GM18861 (cell line): ENCODE measurements around the gene ADAT3.

Experiments
- ATAC-seq: cut with Tn5 transposase; IDR thresholded peaks from one replicate; pipeline ENCODE4 v1.9.1; 2021; ENCODE audit not compliant: unreplicated experiment

Gene ADAT3

GRCh38 chr19:1956122-1956494 is 50.9 kb downstream of the ADAT3 start:
- ATAC-seq: no peak

GRCh38 chr19:1956868-1957492 is 51.8 kb downstream of the ADAT3 start:
- no peak for ATAC-seq

- no peak for ATAC-seq
Observed at GRCh38 chr19:1957562-1958248, 52.5 kb downstream of the ADAT3 start.

GRCh38 chr19:1959928-1960589 is 54.9 kb downstream of the ADAT3 start:
- ATAC-seq: no peak

GRCh38 chr19:1961000-1961883 is 56.0 kb downstream of the ADAT3 start:
- no peak for ATAC-seq

GRCh38 chr19:1962674-1963073 is 57.5 kb downstream of the ADAT3 start:
- no peak for ATAC-seq
